GM12874 (cell line): ENCODE measurements around the gene ABHD17A.

Source experiments
- CTCF ChIP-seq: IDR thresholded peaks from 2 replicates; pipeline ENCODE4 v1.5.1; 2011; ENCODE audit warnings: low read depth, mild to moderate bottlenecking, control low read depth, low read length, moderate library complexity; ENCODE audit not compliant: insufficient read depth

Gene ABHD17A

GRCh38 chr19:1875646-1876495 is 9.4 kb downstream of the ABHD17A start:
- no peak for TF ChIP-seq CTCF

GRCh38 chr19:1874554-1875185 is 10.6 kb downstream of the ABHD17A start:
- no peak for TF ChIP-seq CTCF

- TF ChIP-seq CTCF = no peak
Observed at GRCh38 chr19:1873524-1874473, 11.5 kb downstream of the ABHD17A start.

- no peak for TF ChIP-seq CTCF
Observed at GRCh38 chr19:1872807-1873523, 12.3 kb downstream of the ABHD17A start.

- TF ChIP-seq CTCF = no peak
Observed at GRCh38 chr19:1871630-1872029, 13.7 kb downstream of the ABHD17A start.

- TF ChIP-seq CTCF = no peak
Observed at GRCh38 chr19:1871140-1871597, 14.1 kb downstream of the ABHD17A start.
